ES-I3 (cell line): ENCODE data around the gene SLC6A20.
A peak's percentile ranks its signal among the peaks of the same experiment; 100 is the strongest.

Experiments
- H3K36me3 ChIP-seq: 2 replicates; pipeline ENCODE4 v1.6.1; 2013; ENCODE audit warnings: mild to moderate bottlenecking, low read length, control low read depth, moderate library complexity; ENCODE audit not compliant: insufficient read depth
- H3K4me1 ChIP-seq: 2 replicates; pipeline ENCODE4 v1.6.1; 2013; ENCODE audit warnings: mild to moderate bottlenecking, control low read depth, low read length; ENCODE audit not compliant: insufficient read depth
- H3K9ac ChIP-seq: 2 replicates; pipeline ENCODE4 v1.6.1; 2013; ENCODE audit warnings: low read depth, mild to moderate bottlenecking, low read length, moderate library complexity
- H3K9me3 ChIP-seq: 2 replicates; pipeline ENCODE4 v1.6.1; 2013; ENCODE audit warnings: mild to moderate bottlenecking, low read length, moderate library complexity; ENCODE audit not compliant: control insufficient read depth, insufficient read depth

Gene SLC6A20, protein sequence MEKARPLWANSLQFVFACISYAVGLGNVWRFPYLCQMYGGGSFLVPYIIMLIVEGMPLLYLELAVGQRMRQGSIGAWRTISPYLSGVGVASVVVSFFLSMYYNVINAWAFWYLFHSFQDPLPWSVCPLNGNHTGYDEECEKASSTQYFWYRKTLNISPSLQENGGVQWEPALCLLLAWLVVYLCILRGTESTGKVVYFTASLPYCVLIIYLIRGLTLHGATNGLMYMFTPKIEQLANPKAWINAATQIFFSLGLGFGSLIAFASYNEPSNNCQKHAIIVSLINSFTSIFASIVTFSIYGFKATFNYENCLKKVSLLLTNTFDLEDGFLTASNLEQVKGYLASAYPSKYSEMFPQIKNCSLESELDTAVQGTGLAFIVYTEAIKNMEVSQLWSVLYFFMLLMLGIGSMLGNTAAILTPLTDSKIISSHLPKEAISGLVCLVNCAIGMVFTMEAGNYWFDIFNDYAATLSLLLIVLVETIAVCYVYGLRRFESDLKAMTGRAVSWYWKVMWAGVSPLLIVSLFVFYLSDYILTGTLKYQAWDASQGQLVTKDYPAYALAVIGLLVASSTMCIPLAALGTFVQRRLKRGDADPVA

GRCh38 chr3:45795882-45796765 lies at the start of gene SLC6A20:
Gene SLC6A20, minus strand, starts transcription at chr3:45796536. Its CDS starts 117 bp downstream, at chr3:45796419.
- peak within 1 kb of the TSS; percentile 64; the same call in 1 of the 2 replicates for H3K9ac ChIP-seq
- no peaks in the 10 kb centered on the region for H3K9me3 ChIP-seq
- H3K4me1 ChIP-seq = no peaks in the 10 kb centered on the region
- H3K36me3 ChIP-seq = no peaks in the 10 kb centered on the region

DNA sequence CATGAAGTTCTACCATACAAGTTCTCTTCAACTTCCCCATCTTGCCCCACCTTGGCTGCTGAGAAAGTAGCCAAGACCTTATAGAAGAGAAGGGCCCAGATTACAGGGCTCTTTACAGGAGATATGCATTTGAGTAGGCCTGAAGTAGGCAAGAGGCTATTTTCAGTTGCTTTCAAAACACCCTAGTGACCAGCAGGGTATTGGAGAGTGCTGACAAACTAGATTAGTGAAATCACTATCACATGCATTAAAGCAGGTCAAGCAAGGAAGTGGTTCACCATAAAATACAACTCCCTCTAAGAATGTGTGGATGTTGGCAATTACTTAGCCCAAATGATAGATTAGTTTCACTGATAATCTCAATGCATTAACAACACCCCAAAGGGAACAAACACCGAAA lies 48.3 kb upstream of the SLC6A20 start:
- H3K4me1 ChIP-seq = no peaks in the 10 kb centered on the region; the same call in 1 of the 2 replicates
- no peak overlapping the region for H3K9ac ChIP-seq
- H3K36me3 ChIP-seq = no peaks in the 10 kb centered on the region
- no peaks in the 10 kb centered on the region for H3K9me3 ChIP-seq

DNA sequence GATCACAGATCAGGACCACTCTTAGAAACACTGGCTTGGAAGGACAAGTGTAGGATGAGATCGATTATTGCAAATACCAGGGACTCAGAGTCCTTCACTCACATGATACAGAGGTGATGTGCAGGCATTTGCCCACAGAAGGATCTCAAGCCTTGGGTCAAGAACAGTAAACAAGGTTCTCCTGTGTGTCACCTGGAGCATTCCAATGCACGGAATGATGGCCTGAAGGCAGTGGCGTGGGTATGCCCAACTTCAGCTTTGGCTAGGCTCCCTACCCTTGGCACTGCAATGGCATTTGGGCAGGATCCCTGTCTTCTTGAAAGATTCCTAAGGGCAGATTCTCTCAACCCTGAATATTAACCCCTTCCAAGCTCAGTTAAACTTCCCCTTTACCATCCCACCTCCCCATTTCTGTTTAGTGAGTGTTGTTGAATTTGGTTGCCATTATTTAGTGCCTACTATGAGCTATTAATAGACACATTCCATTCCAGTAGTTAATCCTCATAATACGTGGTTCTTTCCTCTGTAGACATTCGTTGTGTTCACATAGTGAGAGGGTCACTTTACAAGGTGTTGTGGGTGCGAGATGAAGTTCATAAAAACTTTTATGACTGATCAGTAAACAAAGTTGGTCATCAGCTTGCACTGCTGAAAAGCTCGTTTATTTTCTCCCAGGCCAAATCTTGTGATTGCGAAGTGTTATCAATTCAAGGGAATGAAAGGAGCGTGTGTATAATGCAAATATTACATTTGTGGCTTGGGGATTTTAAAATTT lies 46.7 kb upstream of the SLC6A20 start:
- Histone ChIP-seq H3K4me1 (no peaks in the 10 kb centered on the region; the same call in 1 of the 2 replicates), H3K36me3 (no peaks in the 10 kb centered on the region), H3K9me3 (no peaks in the 10 kb centered on the region), H3K9ac (no peak overlapping the region)

DNA sequence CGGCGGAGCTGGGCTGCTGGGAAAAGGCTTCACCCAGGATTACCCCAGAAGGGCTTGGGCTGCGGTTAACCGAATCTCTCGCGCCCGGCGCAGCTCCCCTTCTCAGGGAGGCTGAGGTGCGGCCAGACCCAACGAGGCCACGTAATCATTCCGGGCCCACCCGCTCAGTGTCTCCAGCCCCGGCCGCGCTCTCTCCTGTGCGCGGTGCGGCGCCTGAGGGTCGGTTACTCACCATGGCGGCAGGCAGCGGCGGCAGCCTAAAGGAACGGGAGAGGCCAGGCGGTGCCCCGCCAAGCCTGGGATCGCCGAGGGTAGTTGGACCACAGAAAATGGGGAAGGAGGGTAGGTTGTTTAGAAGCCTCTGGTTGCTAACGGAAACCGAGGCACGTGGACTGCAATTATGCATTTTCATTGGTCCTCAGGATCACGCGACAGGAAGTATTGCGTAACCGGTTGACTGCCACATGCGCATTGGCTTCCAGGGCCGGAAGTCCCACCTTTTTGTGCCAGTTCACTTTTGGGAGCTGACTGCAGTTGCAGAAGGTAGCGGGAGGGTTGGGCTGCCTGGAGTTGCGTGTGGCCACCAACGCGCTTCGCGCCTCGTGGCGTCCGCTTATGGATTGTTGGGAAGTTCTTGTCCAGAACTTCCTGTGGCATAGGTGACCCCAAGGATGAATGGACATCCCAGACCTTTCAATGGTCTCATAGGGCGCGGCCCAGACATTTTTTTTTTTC lies 45.6 kb upstream of the SLC6A20 start, which contains the start of gene LZTFL1:
TSS of gene LZTFL1 (minus strand) at position 363 of the 735 bp plus-strand sequence. CDS start at position 235, 128 bp downstream.
- peak within 1 kb of the TSS; percentile 50 for H3K9ac ChIP-seq
- H3K9me3 ChIP-seq = no peaks in the 10 kb centered on the region
- no peaks in the 10 kb centered on the region; the same call in 1 of the 2 replicates for H3K4me1 ChIP-seq
- H3K36me3 ChIP-seq = no peaks in the 10 kb centered on the region

- no peaks in the 10 kb centered on the region for H3K36me3 ChIP-seq
- peak overlapping the region; percentile 50 for H3K9ac ChIP-seq
- H3K9me3 ChIP-seq = no peaks in the 10 kb centered on the region
- H3K4me1 ChIP-seq = no peaks in the 10 kb centered on the region; the same call in 1 of the 2 replicates
Observed at GRCh38 chr3:45841420-45841756, 45.1 kb upstream of the SLC6A20 start.

DNA sequence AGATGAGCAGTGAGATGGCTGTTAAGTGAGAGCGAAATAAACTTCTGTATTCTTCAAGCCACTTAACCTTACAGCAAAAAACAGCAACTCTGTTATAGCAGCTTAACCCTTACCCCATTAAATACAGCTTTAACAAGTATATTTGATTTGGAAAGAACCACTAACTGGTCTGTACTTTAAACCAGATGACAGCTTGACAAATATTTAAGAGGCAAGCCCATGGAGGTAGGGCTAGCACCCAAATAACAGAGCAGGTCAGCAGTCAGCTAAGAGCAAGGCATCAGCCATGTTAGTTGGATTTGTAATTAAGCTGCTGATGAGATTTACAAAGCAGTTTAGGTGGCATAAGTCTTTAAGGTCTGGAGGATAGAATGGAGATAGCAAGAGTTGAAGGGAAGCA lies 42.1 kb upstream of the SLC6A20 start:
- H3K9ac ChIP-seq = no peak overlapping the region
- H3K36me3 ChIP-seq = no peaks in the 10 kb centered on the region
- no peaks in the 10 kb centered on the region; the same call in 1 of the 2 replicates for H3K4me1 ChIP-seq
- no peaks in the 10 kb centered on the region for H3K9me3 ChIP-seq

DNA sequence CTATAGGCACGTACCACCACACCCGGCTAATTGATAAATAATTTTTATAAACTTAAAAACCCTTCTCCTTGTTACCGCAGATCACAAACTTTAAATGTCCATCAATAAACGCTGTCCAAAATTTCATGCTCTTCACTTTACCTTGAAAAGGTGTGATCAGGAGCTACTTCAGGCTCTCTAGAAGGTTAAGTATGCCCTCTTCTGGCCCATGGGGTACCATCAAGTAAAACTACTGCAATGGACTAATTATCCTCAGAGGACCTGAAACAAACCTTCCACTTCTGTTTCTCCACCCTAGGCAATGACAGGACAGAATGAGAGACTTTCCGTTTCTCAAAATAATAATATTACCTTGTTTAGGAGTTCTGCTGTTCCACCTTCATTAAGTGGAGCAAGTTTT lies 36.4 kb upstream of the SLC6A20 start:
- Histone ChIP-seq H3K9me3 (no peaks in the 10 kb centered on the region), H3K4me1 (no peaks in the 10 kb centered on the region), H3K36me3 (peaks cover 3% of the 10 kb centered on the region; the same call in 1 of the 2 replicates), H3K9ac (no peak overlapping the region)

DNA sequence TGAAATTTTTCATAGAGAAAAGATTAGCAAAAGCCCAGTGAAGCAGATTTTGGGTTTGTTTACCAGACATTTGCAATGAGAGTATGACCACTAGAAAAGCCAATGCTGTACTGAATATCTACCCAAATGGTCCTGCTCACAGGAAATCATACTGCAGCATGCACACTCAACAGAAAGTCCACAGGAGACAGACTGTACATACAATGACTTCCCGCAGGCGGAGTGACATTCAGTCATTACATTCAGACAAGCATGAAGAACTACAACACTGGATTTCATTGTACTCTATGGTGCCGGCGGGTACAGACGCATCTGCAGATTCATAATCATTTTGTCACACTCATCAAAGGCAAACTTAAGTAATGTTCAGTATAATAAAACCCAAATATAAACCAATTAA lies 33.8 kb upstream of the SLC6A20 start:
- Histone ChIP-seq H3K4me1 (no peaks in the 10 kb centered on the region), H3K9me3 (no peaks in the 10 kb centered on the region), H3K9ac (no peak overlapping the region), H3K36me3 (peaks cover 3% of the 10 kb centered on the region; the same call in 1 of the 2 replicates)

DNA sequence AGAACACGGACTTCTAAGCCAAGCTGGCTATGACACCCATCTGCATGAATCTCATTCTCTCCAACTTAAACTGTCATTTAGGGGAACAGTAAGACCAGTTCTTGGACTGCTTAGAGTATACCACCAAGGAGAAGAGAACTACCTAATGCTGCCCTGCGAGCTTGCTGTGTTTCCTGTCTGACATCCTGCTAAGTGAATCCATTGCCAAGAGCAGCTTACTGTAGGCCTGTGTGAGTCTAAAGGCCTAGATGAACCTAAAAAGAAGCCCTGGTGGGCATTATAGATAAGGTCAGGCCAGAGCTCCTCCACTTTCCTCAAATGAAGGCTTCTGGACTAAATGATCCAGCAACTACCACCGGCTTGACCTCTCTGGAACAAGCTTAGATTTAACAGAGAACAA lies 30.6 kb upstream of the SLC6A20 start:
- H3K9ac ChIP-seq = no peak overlapping the region
- H3K9me3 ChIP-seq = no peaks in the 10 kb centered on the region
- no peaks in the 10 kb centered on the region for H3K4me1 ChIP-seq
- H3K36me3 ChIP-seq = peaks cover 3% of the 10 kb centered on the region; the same call in 1 of the 2 replicates

GRCh38 chr3:45826321-45826720 lies 30.0 kb upstream of the SLC6A20 start:
- Histone ChIP-seq H3K9me3 (no peaks in the 10 kb centered on the region), H3K9ac (no peak overlapping the region), H3K36me3 (peaks cover under 1% of the 10 kb centered on the region; the same call in 1 of the 2 replicates), H3K4me1 (no peaks in the 10 kb centered on the region)

DNA sequence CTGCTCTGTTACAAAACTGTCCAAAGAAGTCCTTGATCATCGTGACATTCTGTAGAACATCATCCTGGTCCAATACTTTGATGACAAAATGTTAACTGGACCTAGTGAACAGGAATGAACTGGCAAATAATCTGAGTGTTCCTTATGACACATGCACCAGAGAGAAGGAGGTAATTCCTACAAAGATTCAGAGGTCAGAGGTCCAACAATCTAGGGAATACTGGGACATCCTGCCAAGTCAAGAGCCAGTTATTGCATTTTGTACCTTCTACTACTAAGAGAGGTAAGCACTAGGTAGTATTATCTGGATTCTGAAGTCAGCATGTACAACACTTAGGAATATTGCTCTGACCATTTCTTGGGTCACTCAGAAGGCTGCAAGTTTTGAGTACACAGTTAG lies 24.8 kb upstream of the SLC6A20 start:
- Histone ChIP-seq H3K9ac (no peak overlapping the region), H3K9me3 (peaks cover 4% of the 10 kb centered on the region; the same call in 1 of the 2 replicates), H3K36me3 (no peaks in the 10 kb centered on the region), H3K4me1 (no peaks in the 10 kb centered on the region)

GRCh38 chr3:45819543-45819942 lies 23.2 kb upstream of the SLC6A20 start:
- H3K9ac ChIP-seq = no peak overlapping the region
- no peaks in the 10 kb centered on the region for H3K36me3 ChIP-seq
- peaks cover 4% of the 10 kb centered on the region; the same call in 1 of the 2 replicates for H3K9me3 ChIP-seq
- H3K4me1 ChIP-seq = no peaks in the 10 kb centered on the region

GRCh38 chr3:45817831-45818522 lies 21.6 kb upstream of the SLC6A20 start:
- no peak overlapping the region for H3K9ac ChIP-seq
- H3K4me1 ChIP-seq = no peaks in the 10 kb centered on the region
- no peaks in the 10 kb centered on the region for H3K36me3 ChIP-seq
- H3K9me3 ChIP-seq = peaks cover 4% of the 10 kb centered on the region; the same call in 1 of the 2 replicates
